IMR-90 (cell line): ENCODE data around the gene FMC1. TPM values are rescaled to one million over a fixed set of nuclear protein-coding genes. Genes with fewer than 3 reads are reported as not detected.

Source experiments
- ATAC-seq: fragments of 200-7000 bp; cut with Tn5 transposase; 2 replicates; pipeline ENCODE4 v1.9.1; 2020; ENCODE audit warnings: low read depth, mild to moderate bottlenecking, moderate library complexity
- BruUV-seq: library from RNA; stranded (reverse); fragments of 400-500 nt; replicated peaks from 2 replicates; lab custom pipeline; 2021; lab: Mats Ljungman, UMichigan
- CTCF ChIA-PET: fragments of 300-600 bp; formaldehyde crosslinking; extraction: SDS; loops from one replicate; lab custom pipeline; 2021; ENCODE audit warnings: antibody characterized with exemption; lab: Yijun Ruan, JAX
- POLR2A ChIA-PET: fragments of 300-600 bp; sonication (Branson Sonifier 250); formaldehyde crosslinking; loops from one replicate; lab custom pipeline; 2022; ENCODE audit warnings: antibody characterized with exemption; ENCODE audit not compliant: unreplicated experiment; lab: Charles Lee
- DNase-seq: peaks from one replicate; pipeline ENCODE4 v3.0.0; 2013
- H2AFZ ChIP-seq: replicated peaks from 2 replicates; pipeline ENCODE3; 2013; ENCODE audit warnings: low read length, mild to moderate bottlenecking; ENCODE audit not compliant: poor library complexity
- H2AK5ac ChIP-seq: 2 replicates; pipeline ENCODE4 v1.6.1; 2013; ENCODE audit warnings: low read depth, low read length, inconsistent platforms
- H2AK9ac ChIP-seq: replicated peaks from 2 replicates; pipeline ENCODE3; 2013; ENCODE audit warnings: mild to moderate bottlenecking, low read depth, low read length, moderate library complexity; ENCODE audit not compliant: poor library complexity
- H2BK120ac ChIP-seq: 2 replicates; pipeline ENCODE4 v1.6.1; 2013; ENCODE audit warnings: low read depth, low read length, inconsistent platforms
- H2BK15ac ChIP-seq: 3 replicates; pipeline ENCODE4 v1.6.1; 2013; ENCODE audit warnings: low read depth, low read length, inconsistent platforms
- H2BK20ac ChIP-seq: 2 replicates; pipeline ENCODE4 v1.6.1; 2013; ENCODE audit warnings: low read depth, mild to moderate bottlenecking, inconsistent platforms, low read length, moderate library complexity
- H2BK5ac ChIP-seq: 2 replicates; pipeline ENCODE4 v1.6.1; 2013; ENCODE audit warnings: mild to moderate bottlenecking, low read depth, low read length, inconsistent platforms; ENCODE audit not compliant: poor library complexity, severe bottlenecking
- H3K14ac ChIP-seq: replicated peaks from 2 replicates; pipeline ENCODE4 v1.6.1; 2013; ENCODE audit warnings: low read depth, low read length, inconsistent platforms
- H3K18ac ChIP-seq: 2 replicates; pipeline ENCODE4 v1.6.1; 2013; ENCODE audit warnings: low read depth, low read length, control low read depth
- H3K23ac ChIP-seq: 2 replicates; pipeline ENCODE4 v1.6.1; 2013; ENCODE audit warnings: low read depth, low read length, inconsistent platforms
- H3K27ac ChIP-seq: 2 replicates; pipeline ENCODE4 v1.5.1; 2013; ENCODE audit warnings: mild to moderate bottlenecking, control low read depth, low read length; ENCODE audit not compliant: insufficient read depth
- H3K27me3 ChIP-seq: 2 replicates; pipeline ENCODE4 v1.6.1; 2013; ENCODE audit warnings: low read length; ENCODE audit not compliant: control insufficient read depth, insufficient read depth
- H3K36me3 ChIP-seq: 2 replicates; pipeline ENCODE4 v1.6.1; 2013; ENCODE audit warnings: low read length, mixed read lengths; ENCODE audit not compliant: control insufficient read depth, insufficient read depth
- H3K4ac ChIP-seq: 2 replicates; pipeline ENCODE4 v1.6.1; 2013; ENCODE audit warnings: low read depth, low read length, inconsistent platforms
- H3K4me1 ChIP-seq: 2 replicates; pipeline ENCODE4 v1.6.1; 2013; ENCODE audit warnings: low read length, mixed read lengths; ENCODE audit not compliant: control insufficient read depth, insufficient read depth
- H3K4me2 ChIP-seq: 2 replicates; pipeline ENCODE4 v1.6.1; 2013; ENCODE audit warnings: low read depth, mild to moderate bottlenecking, control low read depth, low read length, moderate library complexity
- H3K4me3 ChIP-seq: 2 replicates; pipeline ENCODE4 v1.5.1; 2013; ENCODE audit warnings: low read depth, mild to moderate bottlenecking, control low read depth, low read length, moderate library complexity; ENCODE audit not compliant: insufficient read depth
- H3K56ac ChIP-seq: 2 replicates; pipeline ENCODE4 v1.6.1; 2013; ENCODE audit warnings: low read length, inconsistent platforms; ENCODE audit not compliant: insufficient read depth; ENCODE audit errors: extremely low read depth
- H3K79me1 ChIP-seq, 2 experiments: 2 replicates each; pipeline ENCODE4 v1.6.1; 2013; ENCODE audit warnings: low read length in 2 of 2, inconsistent platforms in 1 of 2, low read depth in 1 of 2
- H3K9ac ChIP-seq: 2 replicates; pipeline ENCODE4 v1.6.1; 2013; ENCODE audit warnings: low read depth, low read length, control low read depth
- H3K9me1 ChIP-seq: 2 replicates; pipeline ENCODE4 v1.6.1; 2013; ENCODE audit warnings: low read length, inconsistent platforms; ENCODE audit not compliant: insufficient read depth
- H3K9me3 ChIP-seq: 2 replicates; pipeline ENCODE4 v1.6.1; 2013; ENCODE audit warnings: low read length; ENCODE audit not compliant: control insufficient read depth, insufficient read depth
- H4K20me1 ChIP-seq: 2 replicates; pipeline ENCODE4 v1.6.1; 2013; ENCODE audit warnings: low read length, inconsistent platforms; ENCODE audit not compliant: insufficient read depth
- H4K5ac ChIP-seq: 2 replicates; pipeline ENCODE4 v1.6.1; 2013; ENCODE audit warnings: mild to moderate bottlenecking, low read depth, low read length, control low read depth
- H4K8ac ChIP-seq, 2 experiments: 2 replicates each; pipeline ENCODE4 v1.6.1; 2013; ENCODE audit warnings: low read depth in 2 of 2, low read length in 2 of 2, control low read depth in 1 of 2, inconsistent platforms in 1 of 2
- H4K91ac ChIP-seq: 2 replicates; pipeline ENCODE4 v1.6.1; 2013; ENCODE audit warnings: low read depth, low read length, inconsistent platforms; ENCODE audit not compliant: insufficient read depth
- MAFK ChIP-seq: IDR thresholded peaks from 2 replicates; pipeline ENCODE4 v1.6.1; 2012; ENCODE audit warnings: low read depth, low read length, improper control_type of control experiment
- MAZ ChIP-seq: IDR thresholded peaks from 2 replicates; pipeline ENCODE4 v1.6.1; 2012; ENCODE audit warnings: low read depth, mild to moderate bottlenecking, low read length, improper control_type of control experiment, moderate library complexity, borderline replicate concordance
- NFE2L2 ChIP-seq: fragments of 150-350 bp; IDR thresholded peaks from 2 replicates; pipeline ENCODE4 v1.6.1; 2016; ENCODE audit warnings: low read depth, mild to moderate bottlenecking, low read length
- RCOR1 ChIP-seq: IDR thresholded peaks from 2 replicates; pipeline ENCODE4 v1.6.1; 2012; ENCODE audit warnings: mild to moderate bottlenecking, low read length, improper control_type of control experiment; ENCODE audit not compliant: insufficient replicate concordance
- WGBS, 2 experiments: methylation state at CpG; one replicate each; pipeline versions ENCODE4 v1.1.5 to v1.1.7; 2013; ENCODE audit warnings: missing lambda C conversion rate in 2 of 2; ENCODE audit not compliant: insufficient read length in 1 of 2; ENCODE audit errors: extremely low coverage in 2 of 2; 5-methylcytosine and 5-hydroxymethylcytosine counted together
- dilution Hi-C: fragments of 300-500 bp; cut with HindIII; formaldehyde crosslinking; loops from one replicate; pipeline ENCODE4 v1.14.3; 2018; ENCODE audit warnings: low sequenced_read_pairs; ENCODE audit not compliant: unreplicated experiment
- in situ Hi-C: fragments of 300-500 bp; cut with MboI; formaldehyde crosslinking; loops from 3 replicates; pipeline ENCODE4 v1.14.3; 2019; ENCODE audit warnings: low sequenced_read_pairs, inconsistent platforms, mixed read lengths
- intact Hi-C: fragments of 100-400 bp; cut with micrococcal nuclease; formaldehyde crosslinking; loops from 2 replicates; pipeline ENCODE4 v1.10.0; 2022
- polyA plus RNA-seq, 3 experiments: library from polyadenylated mRNA; depleted of rRNA; stranded (reverse); fragments of >200 nt; gene quantifications; 2 replicates each; pipeline ENCODE4 v1.2.3, GENCODE V29; 2012; ENCODE audit warnings: low replicate concordance in 1 of 3
- total RNA-seq: library from RNA; depleted of rRNA; stranded (reverse); fragments of >200 nt; gene quantifications from 2 replicates; pipeline ENCODE4 v1.2.3, GENCODE V29; 2012

The FMC1 gene
- total and polyA plus RNA-seq, 2 of the 4 experiments (the other 2 are of a cell fraction) = 6.1 to 11.9 TPM

DNA sequence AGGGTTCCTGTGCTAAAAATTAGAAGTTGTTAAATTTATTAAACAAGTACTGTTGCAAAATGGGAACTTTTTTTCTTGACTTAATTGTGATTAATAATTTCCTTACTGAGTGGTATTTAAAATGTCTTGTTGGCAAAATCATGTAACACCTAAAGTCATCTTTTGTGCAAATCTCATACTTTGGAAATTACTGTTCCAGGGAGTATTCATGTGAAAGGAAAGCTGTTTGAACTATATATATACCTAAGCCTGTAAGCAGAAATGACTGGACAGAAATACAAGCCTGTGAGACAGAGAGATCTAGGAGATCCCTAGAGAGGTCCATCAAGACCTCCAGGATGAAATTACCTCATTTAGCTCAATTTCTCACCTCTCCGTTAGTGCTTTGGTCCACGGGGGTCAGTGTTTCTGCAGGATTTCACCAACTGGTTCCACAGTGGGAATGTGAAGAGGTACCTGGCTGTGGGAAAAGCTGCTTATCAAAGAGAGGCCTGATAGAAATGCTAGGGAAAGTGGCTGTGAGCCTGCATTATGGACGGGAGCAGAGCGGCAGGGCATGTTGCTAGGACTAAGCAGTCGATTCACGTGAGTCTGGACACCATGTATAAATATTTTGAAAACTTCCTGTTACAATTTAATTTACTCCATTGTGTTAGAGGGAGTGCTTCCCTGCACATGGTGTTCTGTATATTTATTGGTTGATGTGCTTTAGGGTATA is 26.5 kb downstream of the FMC1 start:
- H3K56ac ChIP-seq = no peak overlapping the region
- TF ChIP-seq MAFK (0 out of 2 replicates have a peak, but pooled peaks have one; percentile 3), NFE2L2 (no peak), RCOR1 (no peak), MAZ (no peak)
- H2BK5ac ChIP-seq = no peak overlapping the region
- dilution Hi-C loops = no loop called here
- in situ Hi-C loops = no loop called here
- peaks cover 12% of the 10 kb centered on the region for H3K9me1 ChIP-seq
- H2AFZ ChIP-seq = no peak overlapping the region
- H4K20me1 ChIP-seq = peaks cover 74% of the 10 kb centered on the region
- H3K23ac ChIP-seq = no peak overlapping the region
- H3K4me2 ChIP-seq = no peak overlapping the region
- H3K9ac ChIP-seq = no peak overlapping the region
- no peak overlapping the region for H3K18ac ChIP-seq
- peaks cover 2% of the 10 kb centered on the region for H3K36me3 ChIP-seq
- intact Hi-C loops = no loop called here
- H2BK15ac ChIP-seq = no peak overlapping the region
- no peak overlapping the region for H2AK9ac ChIP-seq
- BruUV-seq = no TSS peak
- peaks cover 4% of the 10 kb centered on the region for H3K4me1 ChIP-seq
- WGBS, 2 experiments = no CpG with 5 or more reads among the region's 6 CpGs
- H3K27ac ChIP-seq = no peak overlapping the region
- ChIA-PET POLR2A (no interaction called here), CTCF (no interaction called here)
- H2BK20ac ChIP-seq = no peak overlapping the region
- no peaks in the 10 kb centered on the region for H3K27me3 ChIP-seq
- H2BK120ac ChIP-seq = no peak overlapping the region
- ATAC-seq (no peak), DNase-seq (no peak)
- H3K79me1 ChIP-seq = peaks cover 11 to 47% of the 10 kb centered on the region in 2 experiments; a peak in 3 of 4 replicates
- H3K4ac ChIP-seq = no peak overlapping the region
- H4K8ac ChIP-seq = no peak overlapping the region
- no peaks in the 10 kb centered on the region for H3K9me3 ChIP-seq
- no peak overlapping the region for H3K14ac ChIP-seq
- no peak overlapping the region for H4K91ac ChIP-seq
- no peak overlapping the region for H2AK5ac ChIP-seq
- H3K4me3 ChIP-seq = no peak overlapping the region
- no peak overlapping the region for H4K5ac ChIP-seq
